ENCODE results near the gene CREB3L2. TPM values are rescaled to one million over a fixed set of nuclear protein-coding genes. Genes with fewer than 3 reads are reported as not detected.

The CREB3L2 gene
- total and polyA plus RNA-seq, 7 donors = 2.2 to 14.7 (median 6.7) TPM

- ATAC-seq (no peak), DNase-seq (no peak)
Measured at GRCh38 chr7:137825489-137825888, 176.4 kb downstream of the CREB3L2 start.

More at GRCh38 chr7:137825489-137825888, 176.4 kb downstream of the CREB3L2 start:
- Histone ChIP-seq H3K36me3 (ENCODE audit: insufficient read depth in 1 of 2, low read depth in 1 of 2) (no peaks in the 10 kb centered on the region), H3K27me3 (ENCODE audit: insufficient read depth in 3 of 3, low read length in 2 of 3) (no peaks in the 10 kb centered on the region), H3K4me3 (no peak overlapping the region), H3K27ac (no peak overlapping the region), H3K4me1 (no peaks in the 10 kb centered on the region), H3K9me3 (no peaks in the 10 kb centered on the region)
- TF ChIP-seq CTCF (IDR thresholded peaks at IDR 0.05) = no peak
- WGBS, 3 donors = 94 to 96% (median 95%) methylated on average over 3 of the region's 3 CpGs
- intact Hi-C loops (cut with DNase I) = no loop called here

Other genes with a start within 250 kb of the CREB3L2 start
- gene DGKI, start 155.1 kb downstream of the CREB3L2 start, total RNA-seq = under 1 TPM in 3 of 4 donors, not detected in 1; 0.44 to 0.56 (median 0.45) TPM
- under 1 TPM in 2 of 3 donors, not detected in 1; under 0.01 to 0.04 TPM for gene DGKI, start 155.1 kb downstream of the CREB3L2 start, polyA plus RNA-seq
- not detected for gene AKR1D1, start 74.4 kb upstream of the CREB3L2 start, total RNA-seq
- not detected for gene AKR1D1, start 74.4 kb upstream of the CREB3L2 start, polyA plus RNA-seq

Measured in psoas muscle (tissue), 8 donors.